HEK293 (cell line): ENCODE measurements around the gene NOL6.
"Not testable (repeated sequence)": the region's sequence is repeated elsewhere in the genome, so short reads cannot be mapped to it uniquely, and the experiment has no call there.

Source experiments
- CTCF ChIA-PET: fragments of 350-600 bp; formaldehyde crosslinking; extraction: SDS; loops from one replicate; lab custom pipeline; 2021; ENCODE audit warnings: antibody characterized with exemption; lab: Yijun Ruan, JAX
- POLR2A ChIA-PET: fragments of 300-600 bp; formaldehyde crosslinking; extraction: SDS; loops from one replicate; lab custom pipeline; 2020; ENCODE audit warnings: antibody characterized with exemption, inconsistent platforms; lab: Yijun Ruan, JAX
- H3K27ac ChIP-seq: fragments of 200-500 bp; sonication (Bioruptor generic); 2 replicates; pipeline ENCODE4 v1.5.1; 2014; ENCODE audit warnings: low read depth, low read length, control low read depth, inconsistent platforms; ENCODE audit errors: extremely low read depth
- H3K36me3 ChIP-seq, 2 experiments: fragments of 200-500 bp in 1 of 2; sonication (Bioruptor generic) in 1 of 2; 1 replicate in 1 of 2; 2 replicates in 1 of 2; pipeline ENCODE4 v1.5.1; 2014 to 2017; ENCODE audit warnings: inconsistent platforms in 2 of 2, low read length in 2 of 2; ENCODE audit not compliant: control insufficient read depth in 2 of 2, insufficient read depth in 1 of 2
- H3K4me1 ChIP-seq: fragments of 200-500 bp; sonication (Bioruptor generic); 2 replicates; pipeline ENCODE4 v1.5.1; 2014; ENCODE audit warnings: mild to moderate bottlenecking, low read length, inconsistent platforms; ENCODE audit not compliant: control insufficient read depth, insufficient read depth
- H3K4me3 ChIP-seq: 2 replicates; pipeline ENCODE4 v1.5.1; 2011; ENCODE audit warnings: low read depth, mild to moderate bottlenecking, control low read depth, low read length, moderate library complexity
- H3K9me3 ChIP-seq: fragments of 200-500 bp; sonication (Bioruptor generic); 2 replicates; pipeline ENCODE4 v1.5.1; 2014; ENCODE audit warnings: low read depth, low read length, inconsistent platforms; ENCODE audit not compliant: control insufficient read depth, insufficient read depth
- KLF1 ChIP-seq: fragments of 450-650 bp; formaldehyde crosslinking; IDR thresholded peaks from 2 replicates; pipeline ENCODE4 v1.5.1; 2016; ENCODE audit warnings: missing biosample characterization, missing genetic modification characterization
- SETDB1 ChIP-seq: IDR thresholded peaks from one replicate; pipeline ENCODE4 v1.6.1; 2017; ENCODE audit warnings: mild to moderate bottlenecking, low read length, moderate library complexity, mixed read lengths; ENCODE audit not compliant: insufficient read length
- ZFP3 ChIP-seq: fragments of 450-650 bp; formaldehyde crosslinking; IDR thresholded peaks from 2 replicates; pipeline ENCODE4 v1.5.1; 2016; ENCODE audit warnings: low read depth, missing biosample characterization, missing genetic modification characterization
- ZFP69B ChIP-seq: fragments of 450-650 bp; formaldehyde crosslinking; IDR thresholded peaks from 2 replicates; pipeline ENCODE4 v1.5.1; 2016; ENCODE audit warnings: missing biosample characterization, missing genetic modification characterization
- ZNF133 ChIP-seq: fragments of 450-650 bp; formaldehyde crosslinking; IDR thresholded peaks from 2 replicates; pipeline ENCODE4 v1.5.1; 2016; ENCODE audit warnings: missing biosample characterization, missing genetic modification characterization
- ZNF623 ChIP-seq: fragments of 450-650 bp; formaldehyde crosslinking; IDR thresholded peaks from 2 replicates; pipeline ENCODE4 v1.5.1; 2016; ENCODE audit warnings: missing biosample characterization, missing genetic modification characterization
- ZNF670 ChIP-seq: fragments of 450-650 bp; formaldehyde crosslinking; IDR thresholded peaks from 2 replicates; pipeline ENCODE4 v1.5.1; 2016; ENCODE audit warnings: missing biosample characterization, missing genetic modification characterization, low read depth
- TF ChIP-seq, protein P1 (sequence below): fragments of 450-650 bp; formaldehyde crosslinking; IDR thresholded peaks from 2 replicates; pipeline ENCODE4 v1.5.1; 2016; ENCODE audit warnings: missing biosample characterization, missing genetic modification characterization
- TF ChIP-seq, protein P2 (sequence below): fragments of 450-650 bp; IDR thresholded peaks from 2 replicates; pipeline ENCODE4 v1.5.1; 2018; ENCODE audit warnings: missing biosample characterization, mild to moderate bottlenecking, missing genetic modification characterization
- TF ChIP-seq, protein P3 (sequence below): fragments of 450-650 bp; formaldehyde crosslinking; IDR thresholded peaks from 2 replicates; pipeline ENCODE4 v1.5.1; 2016; ENCODE audit warnings: missing biosample characterization, missing genetic modification characterization

NOL6 gene

DNA sequence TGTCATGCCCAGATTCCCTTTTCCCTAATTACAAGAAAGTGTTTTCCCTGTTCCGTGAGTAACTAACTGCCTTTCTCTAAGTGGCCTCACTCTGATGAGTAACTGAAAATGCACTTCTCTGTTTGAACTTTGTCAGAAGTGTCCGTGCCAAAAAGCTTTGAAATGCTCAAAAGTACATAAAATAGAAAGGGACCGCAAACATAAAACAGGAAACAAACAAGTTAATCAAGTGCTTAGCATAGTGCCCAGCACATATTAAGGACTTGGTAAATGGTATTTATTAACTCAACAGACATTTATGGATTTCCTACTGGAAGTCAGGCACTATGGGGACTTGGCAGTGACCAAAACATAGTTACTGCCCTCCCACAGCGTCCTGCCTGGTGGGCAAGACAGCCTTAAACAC, 48.6 kb downstream of the NOL6 start:
- no peak overlapping the region for H3K4me3 ChIP-seq
- no peak for TF ChIP-seq ZNF670 (tag by site-specific recombination)
- ChIA-PET CTCF (interaction anchor here (0.7 to 1.5 kb wide), 3 partner anchors 10 to 50 kb away, joined by 3 read pairs; no protein-coding TSS in a partner anchor), POLR2A (interaction anchor here (0.7 kb wide), 1 partner anchor 135 kb away, joined by 3 read pairs; no protein-coding TSS in a partner anchor)
- H3K36me3 ChIP-seq: no peaks in the 10 kb centered on the region
- H3K4me1 ChIP-seq: no peaks in the 10 kb centered on the region
- H3K27ac ChIP-seq: no peak overlapping the region
- no peaks in the 10 kb centered on the region for H3K9me3 ChIP-seq

DNA sequence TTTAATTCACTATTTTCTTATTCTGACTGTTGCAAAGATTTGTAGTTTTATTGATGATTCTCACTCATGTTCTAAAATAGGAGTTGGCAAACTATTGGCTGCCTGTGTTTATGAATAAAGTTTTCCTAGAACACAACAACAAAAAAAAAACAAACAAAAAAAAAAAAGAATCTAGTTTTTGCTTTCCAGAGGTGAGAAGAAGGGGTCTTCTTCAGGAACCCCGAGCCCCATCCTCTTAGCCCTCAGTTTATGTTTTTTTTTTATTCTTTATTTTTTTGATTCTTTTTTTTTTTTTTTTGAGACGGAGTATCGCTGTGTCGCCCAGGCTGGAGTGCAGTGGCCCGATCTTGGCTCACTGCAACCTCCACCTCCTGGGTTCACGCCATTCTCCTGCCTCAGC, 49.2 kb downstream of the NOL6 start:
- not testable (repeated sequence) for H3K4me3 ChIP-seq, H3K4me1 ChIP-seq, H3K9me3 ChIP-seq, H3K36me3 ChIP-seq, H3K27ac ChIP-seq
- ChIA-PET POLR2A (interaction anchor here (0.7 kb wide), 1 partner anchor 135 kb away, joined by 3 read pairs; no protein-coding TSS in a partner anchor), CTCF (interaction anchor here (0.7 to 1.5 kb wide), 2 partner anchors 9 to 21 kb away, joined by 3 read pairs; no protein-coding TSS in a partner anchor)

DNA sequence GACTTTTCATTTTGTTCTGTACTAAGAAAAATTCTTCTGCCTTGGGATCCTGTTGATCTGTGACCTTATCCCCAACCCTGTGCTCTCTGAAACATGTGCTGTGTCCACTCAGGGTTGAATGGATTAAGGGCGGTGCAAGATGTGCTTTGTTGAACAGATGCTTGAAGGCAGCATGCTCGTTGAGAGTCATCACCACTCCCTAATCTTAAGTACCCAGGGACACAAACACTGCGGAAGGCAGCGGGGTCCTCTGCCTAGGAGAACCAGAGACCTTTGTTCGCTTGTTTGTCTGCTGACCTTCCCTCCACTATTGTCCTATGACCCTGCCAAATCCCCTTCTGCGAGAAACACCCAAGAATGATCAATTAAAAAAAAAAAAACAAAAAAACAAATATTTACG, 49.7 kb downstream of the NOL6 start:
- H3K36me3 ChIP-seq, H3K4me1 ChIP-seq, H3K9me3 ChIP-seq, CTCF ChIA-PET, H3K27ac ChIP-seq, POLR2A ChIA-PET, H3K4me3 ChIP-seq: not testable (repeated sequence)

DNA sequence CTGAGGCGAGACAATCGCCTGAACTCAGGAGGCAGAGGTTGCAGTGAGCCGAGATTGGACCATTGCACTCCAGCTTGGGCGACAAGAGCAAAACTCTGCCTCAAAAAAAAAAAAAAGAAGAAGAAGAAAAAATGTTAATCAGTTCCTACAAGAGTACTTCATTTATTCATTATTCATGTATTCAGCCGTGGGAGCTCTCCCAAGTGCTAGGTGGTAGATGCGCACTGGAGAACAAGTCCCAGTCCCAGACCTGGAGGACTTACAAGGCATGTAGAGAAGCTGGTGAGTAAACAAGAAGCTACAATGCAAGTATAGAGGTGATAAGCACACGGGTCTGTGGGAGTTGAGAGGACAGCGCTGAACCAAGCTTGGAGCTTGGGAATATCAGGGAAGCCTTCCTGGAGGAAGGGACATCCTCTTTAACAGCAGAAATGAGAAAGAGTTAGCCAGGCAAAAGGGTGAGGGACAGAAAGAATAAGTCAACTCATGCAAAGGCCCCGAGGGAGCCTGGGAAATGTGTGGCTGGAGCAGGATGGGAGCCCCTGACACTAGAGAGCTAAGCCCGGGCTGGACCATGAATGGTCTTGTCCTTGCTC, 53.9 kb downstream of the NOL6 start:
- TF ChIP-seq ZNF623 (tag by site-specific recombination) (0 out of 2 replicates have a peak, but pooled peaks have one; percentile 12), ZNF133 (tag by site-specific recombination) (no peak)
- TF ChIP-seq, protein P1, sequence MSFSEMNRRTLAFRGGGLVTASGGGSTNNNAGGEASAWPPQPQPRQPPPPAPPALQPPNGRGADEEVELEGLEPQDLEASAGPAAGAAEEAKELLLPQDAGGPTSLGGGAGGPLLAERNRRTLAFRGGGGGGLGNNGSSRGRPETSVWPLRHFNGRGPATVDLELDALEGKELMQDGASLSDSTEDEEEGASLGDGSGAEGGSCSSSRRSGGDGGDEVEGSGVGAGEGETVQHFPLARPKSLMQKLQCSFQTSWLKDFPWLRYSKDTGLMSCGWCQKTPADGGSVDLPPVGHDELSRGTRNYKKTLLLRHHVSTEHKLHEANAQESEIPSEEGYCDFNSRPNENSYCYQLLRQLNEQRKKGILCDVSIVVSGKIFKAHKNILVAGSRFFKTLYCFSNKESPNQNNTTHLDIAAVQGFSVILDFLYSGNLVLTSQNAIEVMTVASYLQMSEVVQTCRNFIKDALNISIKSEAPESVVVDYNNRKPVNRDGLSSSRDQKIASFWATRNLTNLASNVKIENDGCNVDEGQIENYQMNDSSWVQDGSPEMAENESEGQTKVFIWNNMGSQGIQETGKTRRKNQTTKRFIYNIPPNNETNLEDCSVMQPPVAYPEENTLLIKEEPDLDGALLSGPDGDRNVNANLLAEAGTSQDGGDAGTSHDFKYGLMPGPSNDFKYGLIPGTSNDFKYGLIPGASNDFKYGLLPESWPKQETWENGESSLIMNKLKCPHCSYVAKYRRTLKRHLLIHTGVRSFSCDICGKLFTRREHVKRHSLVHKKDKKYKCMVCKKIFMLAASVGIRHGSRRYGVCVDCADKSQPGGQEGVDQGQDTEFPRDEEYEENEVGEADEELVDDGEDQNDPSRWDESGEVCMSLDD: no peak
- TF ChIP-seq, protein P2, sequence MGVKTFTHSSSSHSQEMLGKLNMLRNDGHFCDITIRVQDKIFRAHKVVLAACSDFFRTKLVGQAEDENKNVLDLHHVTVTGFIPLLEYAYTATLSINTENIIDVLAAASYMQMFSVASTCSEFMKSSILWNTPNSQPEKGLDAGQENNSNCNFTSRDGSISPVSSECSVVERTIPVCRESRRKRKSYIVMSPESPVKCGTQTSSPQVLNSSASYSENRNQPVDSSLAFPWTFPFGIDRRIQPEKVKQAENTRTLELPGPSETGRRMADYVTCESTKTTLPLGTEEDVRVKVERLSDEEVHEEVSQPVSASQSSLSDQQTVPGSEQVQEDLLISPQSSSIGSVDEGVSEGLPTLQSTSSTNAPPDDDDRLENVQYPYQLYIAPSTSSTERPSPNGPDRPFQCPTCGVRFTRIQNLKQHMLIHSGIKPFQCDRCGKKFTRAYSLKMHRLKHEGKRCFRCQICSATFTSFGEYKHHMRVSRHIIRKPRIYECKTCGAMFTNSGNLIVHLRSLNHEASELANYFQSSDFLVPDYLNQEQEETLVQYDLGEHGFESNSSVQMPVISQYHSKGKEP (tag by site-specific recombination): no peak
- H3K27ac ChIP-seq: no peak overlapping the region
- no peaks in the 10 kb centered on the region for H3K9me3 ChIP-seq
- POLR2A ChIA-PET: no interaction called here
- H3K4me1 ChIP-seq: 0 out of 2 replicates have a peak, but pooled peaks cover 3% of the 10 kb centered on the region
- CTCF ChIA-PET: interaction anchor here (0.9 to 1.0 kb wide), 2 partner anchors 10 to 44 kb away, joined by 3 read pairs; no protein-coding TSS in a partner anchor
- no peaks in the 10 kb centered on the region for H3K36me3 ChIP-seq
- H3K4me3 ChIP-seq: no peak overlapping the region

DNA sequence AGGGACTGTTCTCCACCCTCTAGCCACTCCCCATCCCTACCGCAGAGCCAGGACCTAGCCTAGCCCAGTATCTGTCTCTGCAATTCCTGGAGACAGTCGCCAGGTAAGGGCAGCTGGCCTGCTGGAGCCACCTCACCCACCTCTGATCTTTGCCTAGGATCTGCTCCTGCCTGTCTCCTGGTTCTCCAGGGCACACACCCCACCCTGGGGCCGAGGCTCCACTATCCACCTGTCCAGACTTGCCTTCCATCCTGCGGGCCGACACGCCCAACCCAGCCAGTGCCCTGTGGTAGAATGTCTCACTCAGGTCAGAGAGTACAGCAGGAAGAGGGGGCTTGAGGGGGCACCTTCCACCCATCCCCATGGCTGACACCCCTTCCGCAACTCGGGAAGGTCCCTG, 55.6 kb downstream of the NOL6 start:
- POLR2A ChIA-PET: no interaction called here
- CTCF ChIA-PET: interaction anchor here (2.5 to 6.4 kb wide), 3 partner anchors 31 to 48 kb away, joined by 8 to 47 read pairs (median 20); partner anchors contain the start of gene AQP3

More for the DNA sequence above, 55.6 kb downstream of the NOL6 start:
- H3K27ac ChIP-seq: no peak overlapping the region
- TF ChIP-seq KLF1 (tag by site-specific recombination) (peak; percentile 73), SETDB1 (no peak), ZFP69B (tag by site-specific recombination) (no peak), ZFP3 (tag by site-specific recombination) (no peak)
- TF ChIP-seq, protein P3, sequence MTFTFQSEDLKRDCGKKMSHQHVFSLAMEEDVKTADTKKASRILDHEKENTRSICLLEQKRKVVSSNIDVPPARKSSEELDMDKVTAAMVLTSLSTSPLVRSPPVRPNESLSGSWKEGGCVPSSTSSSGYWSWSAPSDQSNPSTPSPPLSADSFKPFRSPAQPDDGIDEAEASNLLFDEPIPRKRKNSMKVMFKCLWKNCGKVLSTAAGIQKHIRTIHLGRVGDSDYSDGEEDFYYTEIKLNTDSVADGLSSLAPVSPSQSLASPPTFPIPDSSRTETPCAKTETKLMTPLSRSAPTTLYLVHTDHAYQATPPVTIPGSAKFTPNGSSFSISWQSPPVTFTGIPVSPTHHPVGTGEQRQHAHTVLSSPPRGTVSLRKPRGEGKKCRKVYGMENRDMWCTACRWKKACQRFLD: no peak
- no peaks in the 10 kb centered on the region for H3K9me3 ChIP-seq
- no peak overlapping the region for H3K4me3 ChIP-seq
- 0 out of 2 replicates have a peak, but pooled peaks cover 3% of the 10 kb centered on the region for H3K4me1 ChIP-seq
- no peaks in the 10 kb centered on the region for H3K36me3 ChIP-seq
